Mammary epithelial cell (primary cell): ENCODE results near the gene RAPGEF1.

Experiments
- EZH2 ChIP-seq: IDR thresholded peaks from 2 replicates; pipeline ENCODE4 v1.6.1; 2012; ENCODE audit warnings: low read length, inconsistent platforms, borderline replicate concordance
- TF ChIP-seq, protein P1 (sequence below), 2 donors: IDR thresholded peaks in 1 of 2; conservative IDR thresholded peaks in 1 of 2; 2 replicates each; pipeline ENCODE4 v1.5.1; 2011 to 2012; ENCODE audit warnings: inconsistent platforms in 2 of 2, low read length in 2 of 2, mild to moderate bottlenecking in 2 of 2, control low read depth in 1 of 2, low read depth in 1 of 2; ENCODE audit not compliant: insufficient read depth in 1 of 2; ENCODE audit errors: extremely low read depth in 1 of 2

- TF ChIP-seq, protein P1, sequence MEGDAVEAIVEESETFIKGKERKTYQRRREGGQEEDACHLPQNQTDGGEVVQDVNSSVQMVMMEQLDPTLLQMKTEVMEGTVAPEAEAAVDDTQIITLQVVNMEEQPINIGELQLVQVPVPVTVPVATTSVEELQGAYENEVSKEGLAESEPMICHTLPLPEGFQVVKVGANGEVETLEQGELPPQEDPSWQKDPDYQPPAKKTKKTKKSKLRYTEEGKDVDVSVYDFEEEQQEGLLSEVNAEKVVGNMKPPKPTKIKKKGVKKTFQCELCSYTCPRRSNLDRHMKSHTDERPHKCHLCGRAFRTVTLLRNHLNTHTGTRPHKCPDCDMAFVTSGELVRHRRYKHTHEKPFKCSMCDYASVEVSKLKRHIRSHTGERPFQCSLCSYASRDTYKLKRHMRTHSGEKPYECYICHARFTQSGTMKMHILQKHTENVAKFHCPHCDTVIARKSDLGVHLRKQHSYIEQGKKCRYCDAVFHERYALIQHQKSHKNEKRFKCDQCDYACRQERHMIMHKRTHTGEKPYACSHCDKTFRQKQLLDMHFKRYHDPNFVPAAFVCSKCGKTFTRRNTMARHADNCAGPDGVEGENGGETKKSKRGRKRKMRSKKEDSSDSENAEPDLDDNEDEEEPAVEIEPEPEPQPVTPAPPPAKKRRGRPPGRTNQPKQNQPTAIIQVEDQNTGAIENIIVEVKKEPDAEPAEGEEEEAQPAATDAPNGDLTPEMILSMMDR (conservative IDR thresholded peaks at IDR 0.05 in 1 of 2, IDR thresholded peaks at IDR 0.05 in 1 of 2; ENCODE audit: extremely low read depth in 1 of 2, insufficient read depth in 1 of 2, low read depth in 1 of 2, low read length in 2 of 2), result no peak
- no peak for TF ChIP-seq EZH2
Measured at GRCh38 chr9:131737426-131737825, 2.5 kb downstream of the RAPGEF1 start.
